Epithelial cell of esophagus (primary cell): ENCODE measurements around the gene DNAI4.

ENCODE experiments used
- DNase-seq: peaks from one replicate; pipeline ENCODE4 v3.0.0; 2010; ENCODE audit warnings: low read depth
- H3K4me3 ChIP-seq: 2 replicates; pipeline ENCODE4 v1.5.1; 2011; ENCODE audit warnings: mild to moderate bottlenecking, low read length, control low read depth
- TF ChIP-seq, protein P1 (sequence below): IDR thresholded peaks from 2 replicates; pipeline ENCODE4 v1.5.1; 2011; ENCODE audit warnings: low read depth, mild to moderate bottlenecking, low read length, control low read depth, inconsistent platforms; ENCODE audit not compliant: insufficient read depth; ENCODE audit errors: missing control alignments

The DNAI4 gene

DNA sequence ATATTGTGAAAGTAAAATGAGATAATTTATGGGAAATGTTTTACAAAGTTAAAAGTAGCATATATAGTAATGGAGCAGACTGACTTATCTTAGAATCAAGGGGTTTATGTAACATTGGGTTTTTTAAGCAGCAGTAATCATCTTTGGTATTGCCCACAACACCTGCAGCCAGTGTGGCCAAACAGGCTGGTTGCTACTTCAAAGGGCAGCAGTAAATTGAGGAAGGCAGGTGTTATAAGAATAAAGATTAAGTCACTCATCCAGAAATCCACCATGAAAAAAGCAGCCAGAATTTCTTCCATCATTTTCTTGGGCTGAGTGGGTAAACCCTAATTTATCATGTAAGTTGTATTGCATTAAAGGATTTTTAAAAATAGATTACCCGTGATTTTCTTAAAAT lies 155.7 kb downstream of the DNAI4 start:
- no peak overlapping the region for H3K4me3 ChIP-seq
- TF ChIP-seq, protein P1, sequence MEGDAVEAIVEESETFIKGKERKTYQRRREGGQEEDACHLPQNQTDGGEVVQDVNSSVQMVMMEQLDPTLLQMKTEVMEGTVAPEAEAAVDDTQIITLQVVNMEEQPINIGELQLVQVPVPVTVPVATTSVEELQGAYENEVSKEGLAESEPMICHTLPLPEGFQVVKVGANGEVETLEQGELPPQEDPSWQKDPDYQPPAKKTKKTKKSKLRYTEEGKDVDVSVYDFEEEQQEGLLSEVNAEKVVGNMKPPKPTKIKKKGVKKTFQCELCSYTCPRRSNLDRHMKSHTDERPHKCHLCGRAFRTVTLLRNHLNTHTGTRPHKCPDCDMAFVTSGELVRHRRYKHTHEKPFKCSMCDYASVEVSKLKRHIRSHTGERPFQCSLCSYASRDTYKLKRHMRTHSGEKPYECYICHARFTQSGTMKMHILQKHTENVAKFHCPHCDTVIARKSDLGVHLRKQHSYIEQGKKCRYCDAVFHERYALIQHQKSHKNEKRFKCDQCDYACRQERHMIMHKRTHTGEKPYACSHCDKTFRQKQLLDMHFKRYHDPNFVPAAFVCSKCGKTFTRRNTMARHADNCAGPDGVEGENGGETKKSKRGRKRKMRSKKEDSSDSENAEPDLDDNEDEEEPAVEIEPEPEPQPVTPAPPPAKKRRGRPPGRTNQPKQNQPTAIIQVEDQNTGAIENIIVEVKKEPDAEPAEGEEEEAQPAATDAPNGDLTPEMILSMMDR: no peak
- DNase-seq: no peak

DNA sequence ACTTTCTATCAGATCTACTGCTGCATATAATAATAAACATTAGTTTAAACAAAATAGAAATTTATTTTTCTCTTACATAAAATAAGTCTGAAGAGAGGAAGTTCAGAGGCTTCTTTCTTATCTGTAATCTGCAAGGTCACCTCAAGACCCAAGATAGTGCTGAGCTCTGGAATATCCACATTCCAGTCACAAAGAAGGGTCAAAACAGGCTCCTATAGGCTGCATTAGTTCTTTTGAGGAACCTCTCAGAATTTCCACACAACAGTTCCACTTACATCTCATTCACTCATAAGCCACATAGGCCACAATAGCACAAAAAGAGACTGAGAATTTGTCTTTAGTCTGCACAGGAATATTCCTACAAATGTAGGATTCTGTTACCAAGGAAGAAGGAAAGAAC lies 157.0 kb downstream of the DNAI4 start:
- TF ChIP-seq, protein P1: no peak
- no peak for DNase-seq
- H3K4me3 ChIP-seq: no peak overlapping the region

DNA sequence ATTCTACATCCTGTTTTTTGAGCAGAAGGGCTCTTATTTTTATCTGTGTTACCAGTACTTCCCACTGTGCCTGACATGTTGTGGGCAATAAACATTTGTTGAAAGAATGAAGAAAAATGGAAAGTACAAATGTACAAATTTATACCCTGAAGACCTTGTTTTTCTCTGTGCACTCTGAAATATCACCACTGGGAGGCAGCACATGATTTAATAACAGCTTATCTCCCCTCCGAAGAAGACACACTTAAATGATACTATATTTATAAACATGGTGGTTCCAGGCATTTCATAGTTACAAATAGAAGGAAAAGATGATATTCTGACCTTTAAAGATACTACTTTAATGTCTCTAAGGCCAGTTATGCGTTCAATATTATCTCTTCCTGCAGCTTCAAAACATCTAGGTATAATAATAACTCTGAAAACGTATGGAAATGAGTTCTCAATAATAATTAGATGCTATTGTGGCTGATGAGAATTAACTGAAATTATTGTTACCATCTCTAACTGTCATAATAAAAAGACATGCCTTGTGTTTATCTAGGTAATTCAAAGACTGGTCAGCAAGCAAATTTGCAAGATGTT lies 159.6 kb downstream of the DNAI4 start:
- no peak overlapping the region for H3K4me3 ChIP-seq
- TF ChIP-seq, protein P1: peak; percentile 74
- DNase-seq: peak; percentile 65
